ENCODE results near the gene ADISSP.

ADISSP gene

DNA sequence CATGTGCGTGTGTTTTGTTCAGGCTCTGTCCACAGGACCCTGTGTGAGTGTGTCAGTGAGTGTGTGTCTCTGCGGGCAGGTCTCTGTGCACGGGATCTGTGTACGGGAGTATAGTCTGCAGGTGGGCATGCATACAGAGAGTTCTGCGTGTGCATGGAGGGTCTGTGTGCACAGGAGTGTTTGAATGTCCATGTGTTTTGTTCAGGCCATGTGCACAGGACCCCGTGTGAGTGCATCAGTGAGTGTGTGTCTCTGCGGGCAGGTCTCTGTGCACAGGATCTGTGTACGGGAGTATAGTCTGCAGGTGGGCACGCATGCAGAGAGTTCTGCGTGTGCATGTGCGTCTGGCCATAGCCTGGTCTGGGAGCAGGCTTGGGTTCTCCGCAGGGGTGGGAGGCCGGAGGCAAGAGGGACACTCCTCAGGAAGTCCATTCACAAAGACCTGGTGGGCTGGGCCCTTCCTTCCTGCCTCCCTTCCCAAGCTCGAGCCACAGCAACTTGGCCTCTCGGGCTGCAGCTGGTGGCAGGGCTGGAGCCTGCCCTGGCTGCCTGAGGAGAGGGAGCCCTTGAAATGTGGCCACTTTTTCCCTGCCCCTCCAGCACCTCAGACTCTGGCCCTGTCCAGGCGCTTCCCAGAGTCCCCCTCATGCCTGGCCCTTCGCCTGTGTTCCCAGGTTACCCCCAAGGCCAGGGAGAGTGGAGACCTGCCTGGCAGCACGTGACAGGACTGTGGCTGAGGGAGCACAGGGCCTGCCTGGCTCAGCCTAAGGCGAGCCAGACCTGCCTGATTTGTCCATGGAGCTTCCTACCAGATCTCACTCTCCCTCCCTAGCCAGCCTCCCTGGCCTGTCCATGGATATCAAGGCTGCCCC, 28.3 kb downstream of the ADISSP start:
- no peak for DNase-seq (ENCODE audit: low spot score)

DNA sequence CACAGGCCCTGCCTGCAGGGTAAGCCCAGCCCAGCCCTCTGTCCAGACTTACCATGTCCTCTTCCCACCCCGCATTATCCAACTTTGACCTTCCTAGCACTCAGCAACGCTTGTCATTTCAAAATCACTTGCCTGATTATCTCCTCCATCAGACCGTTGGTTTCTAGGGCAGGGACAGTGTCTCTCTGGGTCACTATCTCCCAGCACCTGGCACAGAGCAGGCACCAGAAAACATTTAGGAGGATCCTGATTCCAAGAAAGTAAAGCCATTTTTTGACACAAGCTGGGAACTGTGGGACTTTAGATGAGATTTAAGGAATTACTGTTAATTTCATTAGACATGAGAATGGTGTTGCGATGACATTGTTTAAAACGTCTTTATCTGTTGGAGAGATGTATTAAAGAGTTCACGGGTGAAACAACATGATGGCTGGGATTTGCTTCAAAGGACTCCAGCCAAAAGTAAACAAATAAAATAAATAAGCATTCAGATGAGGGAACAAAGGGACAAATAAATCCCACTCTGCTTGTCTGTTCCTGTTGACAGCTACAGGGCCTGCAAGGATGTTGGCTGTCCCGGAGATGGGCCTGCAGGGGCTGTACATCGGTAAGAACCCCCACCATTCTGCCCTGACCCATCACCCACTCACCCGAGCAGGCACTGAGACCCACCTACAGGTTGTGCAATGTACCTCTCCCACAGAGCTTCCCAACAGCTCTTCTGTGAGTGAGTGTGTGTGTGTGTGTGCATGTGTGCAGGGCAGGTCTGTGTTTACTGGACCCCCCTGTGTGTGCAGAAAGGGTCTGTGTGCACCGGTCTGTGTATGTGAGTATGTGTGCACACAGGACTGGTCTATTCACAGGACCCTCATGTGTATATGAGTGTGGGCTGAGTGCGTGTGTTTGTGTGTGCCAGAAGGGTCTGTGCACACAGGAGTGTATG, 29.2 kb downstream of the ADISSP start:
- DNase-seq (ENCODE audit: low spot score) = no peak

DNA sequence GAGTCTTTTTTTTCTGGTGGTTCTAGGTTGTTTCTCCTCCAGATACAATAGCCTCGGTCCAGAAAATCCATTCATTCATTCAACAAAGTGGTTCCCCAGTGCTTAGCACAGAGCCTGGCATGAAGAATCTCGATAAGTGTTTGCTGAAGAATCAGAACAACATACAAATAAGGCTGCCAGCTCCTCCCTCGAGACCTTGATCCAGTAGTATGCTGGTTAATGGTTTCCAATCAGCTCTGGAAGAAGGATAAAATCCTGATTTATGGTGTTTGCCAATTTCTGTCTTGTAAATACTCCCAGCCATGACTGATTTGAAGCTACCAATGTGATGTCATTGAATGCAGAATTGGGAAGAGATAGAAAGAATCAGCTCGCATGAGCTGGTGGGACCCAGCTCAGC, 31.8 kb downstream of the ADISSP start:
- no peak for DNase-seq (ENCODE audit: low spot score)

DNA sequence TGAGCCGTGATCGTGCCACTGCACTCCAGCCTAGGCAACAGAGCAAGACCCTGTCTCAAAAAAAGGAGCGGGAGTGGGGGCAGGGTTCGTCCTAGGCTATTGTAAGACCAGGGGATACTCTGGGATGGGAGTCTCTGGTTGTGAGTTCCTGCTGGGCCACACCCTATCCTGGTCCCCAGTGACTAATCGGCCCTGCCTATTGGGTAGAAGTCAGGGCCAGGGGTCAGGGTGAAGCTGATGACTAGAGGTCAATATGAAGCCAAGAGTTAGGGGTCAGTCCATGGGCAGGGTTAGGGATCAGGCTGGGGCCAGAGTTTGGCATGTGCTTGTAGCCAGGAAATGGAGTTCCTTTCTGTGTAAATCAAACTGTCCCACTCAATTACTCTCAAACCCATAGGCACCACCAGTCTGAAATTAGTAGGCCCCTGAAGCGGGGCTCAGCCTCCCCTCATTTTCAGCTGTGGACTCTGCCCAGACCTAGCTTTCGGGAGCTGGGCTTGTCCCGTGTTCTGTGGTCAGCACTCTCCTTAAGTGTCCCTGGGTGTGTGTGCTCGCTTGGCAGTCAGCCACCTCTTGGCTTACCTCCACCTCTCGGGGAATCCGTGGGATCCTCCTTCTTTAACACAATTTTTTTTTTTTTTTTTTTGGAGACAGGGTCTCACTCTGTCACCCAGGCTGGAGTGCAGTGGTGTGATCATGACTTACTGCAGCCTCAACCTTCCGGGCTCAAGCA, 33.3 kb downstream of the ADISSP start:
- DNase-seq (ENCODE audit: low spot score) = no peak

DNA sequence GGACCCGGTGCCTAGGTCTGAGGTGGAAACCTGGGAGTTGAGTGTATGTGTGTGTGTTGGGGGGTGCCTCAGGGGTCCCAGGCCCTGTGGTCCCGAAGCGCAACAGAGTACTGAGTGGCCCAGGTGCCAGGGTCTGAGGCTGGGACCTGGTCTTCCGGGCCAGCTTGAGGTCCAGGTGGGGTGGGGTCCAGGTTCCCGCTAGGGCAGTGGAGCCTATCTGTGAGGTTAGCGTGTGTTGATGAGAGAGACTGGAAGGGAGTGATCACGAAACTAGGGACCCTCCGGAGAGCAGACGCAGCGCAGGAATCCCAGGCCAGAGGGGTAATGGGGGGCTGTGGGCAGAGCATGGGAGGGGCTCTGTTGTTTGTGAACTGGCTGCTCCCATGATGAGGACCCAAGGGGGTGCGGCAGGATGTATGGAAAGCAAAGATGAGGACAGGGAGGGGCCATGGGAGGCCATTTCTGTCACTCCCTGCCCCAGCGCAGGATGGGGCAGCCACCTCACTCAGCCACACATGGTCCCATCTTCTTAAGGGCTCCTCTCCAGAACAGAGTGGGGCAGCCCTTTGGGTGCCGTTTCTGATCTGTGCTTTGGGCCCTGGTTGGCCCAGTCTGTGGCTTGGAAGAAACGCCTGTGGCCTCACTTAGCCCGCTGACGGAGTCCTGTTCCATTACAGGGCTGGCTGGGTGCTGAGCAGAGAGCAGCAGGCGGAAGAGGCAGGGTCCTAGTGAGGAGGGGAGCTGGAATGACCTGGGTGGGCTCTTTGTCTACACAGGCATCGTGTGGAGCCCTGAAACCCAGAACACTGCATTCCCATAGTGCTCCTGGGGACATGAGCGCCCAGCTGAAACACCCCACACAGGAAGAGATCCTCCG, 34.2 kb downstream of the ADISSP start:
- DNase-seq (ENCODE audit: low spot score) = no peak

DNA sequence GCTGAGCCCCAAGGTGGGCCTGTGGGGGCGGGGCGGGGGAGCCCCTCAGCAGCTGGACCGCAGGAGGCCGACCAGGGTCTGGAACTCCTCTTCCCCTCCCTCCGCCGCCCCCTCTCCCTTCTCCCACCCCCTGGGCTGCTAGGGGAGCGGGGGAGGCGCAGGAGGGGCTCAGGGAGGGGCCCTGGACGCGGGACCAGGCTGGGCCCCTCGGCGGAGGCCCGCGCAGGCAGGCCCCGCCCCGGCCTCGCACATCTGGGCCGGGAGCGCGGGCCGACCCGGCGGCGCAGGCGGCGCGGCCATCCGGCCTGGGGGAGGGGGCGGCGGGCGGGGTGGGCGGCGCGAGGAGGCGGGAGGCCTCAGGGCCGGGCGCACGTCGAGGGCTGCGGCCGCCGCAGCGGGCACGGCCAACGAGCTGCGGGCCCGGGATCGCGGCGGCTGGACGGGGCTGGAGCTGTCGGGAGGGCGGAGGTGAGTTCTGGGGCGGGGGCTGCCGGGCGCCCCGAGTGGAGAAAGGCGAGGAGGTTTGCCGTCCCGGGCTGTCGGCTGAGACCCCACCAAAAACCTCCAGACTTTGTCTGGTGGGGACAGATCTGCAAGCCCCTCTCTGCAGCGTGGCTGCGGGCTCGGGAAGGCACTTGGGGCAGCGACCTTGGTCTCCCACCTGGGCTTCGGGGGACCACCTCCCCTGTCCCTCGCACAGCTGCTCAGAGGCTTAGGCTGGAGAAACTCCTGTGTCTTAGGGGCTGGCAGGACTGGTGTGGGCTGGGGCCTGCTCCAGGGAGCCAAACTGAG, 35.0 kb downstream of the ADISSP start, which contains the start of gene HSPA12B:
Gene HSPA12B, plus strand, starts transcription at position 359 of the 792 bp plus-strand sequence. CDS start 5,990 bp downstream, outside the sequence.
- DNase-seq (ENCODE audit: low spot score) = no peak

DNA sequence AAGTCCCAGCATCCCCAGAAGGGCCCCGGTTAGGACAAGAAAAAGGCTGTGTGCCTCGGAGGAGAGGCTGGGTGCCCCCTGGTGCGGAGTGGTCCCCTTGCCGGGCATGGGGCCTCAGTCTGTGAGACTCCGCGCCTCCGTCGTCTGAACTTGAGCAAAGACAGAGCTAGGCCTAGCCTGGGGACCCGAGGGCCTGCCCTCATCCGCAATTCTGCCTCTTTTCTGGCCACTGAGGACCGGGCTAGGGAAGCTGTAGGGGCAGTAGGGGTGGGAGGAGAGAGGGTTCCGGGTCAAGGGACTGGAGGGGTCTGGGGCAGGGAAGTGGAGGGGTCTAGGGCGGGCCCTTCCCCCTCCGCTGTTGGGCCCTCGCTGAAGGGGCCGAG, 35.6 kb downstream of the ADISSP start:
- DNase-seq (ENCODE audit: low spot score) = no peak

DNA sequence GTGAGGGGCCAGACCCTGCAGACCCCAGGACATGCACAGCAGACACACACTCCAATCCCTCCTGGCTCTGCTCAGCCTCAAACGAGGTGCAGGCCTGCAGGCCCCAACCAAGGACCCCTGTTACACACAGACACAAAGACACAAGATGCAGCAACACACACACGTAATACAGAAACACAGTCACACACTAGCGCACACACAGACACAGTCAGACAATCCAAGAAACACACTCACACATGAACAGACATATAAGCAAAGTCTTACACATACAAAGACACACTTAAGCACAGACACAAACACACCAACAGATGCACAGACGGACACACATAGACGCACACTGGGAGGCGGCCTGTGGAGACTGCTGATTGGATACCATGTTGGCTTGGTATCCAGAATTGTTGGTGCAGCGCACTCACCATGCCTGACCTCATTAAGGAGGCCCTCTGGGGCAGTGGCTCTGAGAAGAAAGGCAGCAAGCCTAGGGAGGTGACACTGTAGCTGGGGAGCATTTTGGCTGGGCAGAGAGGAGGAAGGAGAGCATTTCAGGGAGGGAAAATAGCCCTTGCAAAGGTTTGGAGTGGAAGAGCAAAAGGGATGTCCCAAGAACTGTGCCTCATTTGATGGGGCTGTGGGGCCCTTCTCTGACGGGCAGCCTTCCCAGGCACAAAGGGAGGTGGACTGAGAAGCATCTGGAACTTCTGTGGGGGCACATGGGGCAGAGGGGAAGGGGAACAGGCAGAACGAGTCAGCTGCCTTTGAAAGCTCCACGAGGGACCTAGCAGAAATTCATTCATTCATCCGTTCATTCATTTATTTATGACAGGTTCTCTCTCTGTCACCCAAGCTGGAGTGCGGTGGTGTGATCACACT, 36.5 kb downstream of the ADISSP start:
- DNase-seq (ENCODE audit: low spot score) = peak; percentile 58

DNA sequence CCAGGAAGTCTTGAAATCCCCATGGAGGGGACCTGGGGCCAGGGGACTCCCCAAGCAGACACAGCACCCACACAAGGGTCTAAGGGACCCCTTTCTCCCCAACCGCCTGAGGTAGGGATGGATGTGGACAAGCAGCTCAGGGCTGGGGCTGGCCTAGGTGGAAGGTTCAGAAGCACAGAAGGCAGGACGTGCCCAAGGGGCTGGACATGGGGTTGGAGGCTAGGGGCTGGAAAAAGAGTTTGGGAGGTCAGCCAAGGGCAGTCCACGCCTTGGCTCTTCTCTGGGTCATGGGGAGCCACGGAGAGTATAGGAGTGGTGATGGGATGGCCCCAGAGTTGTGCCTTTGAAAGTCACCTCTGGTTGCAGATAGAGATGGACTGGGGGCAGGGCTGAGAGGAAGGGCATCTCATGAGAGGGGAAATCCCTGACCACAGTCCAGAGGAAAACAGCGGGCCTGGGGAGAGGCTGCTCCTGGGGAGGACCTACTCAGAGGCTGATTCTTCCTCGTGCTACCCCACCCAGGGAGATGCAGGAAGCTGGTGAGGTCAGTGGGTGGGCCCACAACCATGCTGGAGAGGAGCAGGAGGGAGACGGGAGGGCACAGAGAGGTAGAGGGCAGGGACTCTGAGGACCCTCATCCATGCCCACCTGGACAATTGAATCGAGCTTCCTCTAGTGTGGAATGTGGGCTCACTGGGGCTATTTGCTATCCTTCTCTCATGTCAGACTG, 37.6 kb downstream of the ADISSP start:
- DNase-seq (ENCODE audit: low spot score) = no peak

DNA sequence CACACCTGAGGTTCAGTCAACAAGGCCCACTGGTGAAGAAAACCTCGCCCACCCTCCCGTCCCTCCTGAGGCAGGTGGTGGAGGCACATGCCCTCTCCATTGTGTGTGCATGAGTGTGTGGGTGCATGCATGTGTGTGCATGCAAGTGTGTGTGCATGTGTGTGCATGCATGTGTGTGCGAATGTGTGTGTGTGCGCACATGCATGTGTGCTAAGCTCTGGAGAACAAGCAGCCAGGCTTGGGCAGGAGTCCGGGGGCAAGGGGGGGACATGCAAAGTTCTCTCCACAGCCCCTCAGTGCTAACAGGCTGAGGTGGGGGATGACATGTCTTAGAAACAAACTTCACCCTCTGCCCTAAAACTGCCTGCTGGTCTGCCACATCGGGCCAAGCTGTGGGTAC, 38.2 kb downstream of the ADISSP start:
- DNase-seq (ENCODE audit: low spot score) = no peak

DNA sequence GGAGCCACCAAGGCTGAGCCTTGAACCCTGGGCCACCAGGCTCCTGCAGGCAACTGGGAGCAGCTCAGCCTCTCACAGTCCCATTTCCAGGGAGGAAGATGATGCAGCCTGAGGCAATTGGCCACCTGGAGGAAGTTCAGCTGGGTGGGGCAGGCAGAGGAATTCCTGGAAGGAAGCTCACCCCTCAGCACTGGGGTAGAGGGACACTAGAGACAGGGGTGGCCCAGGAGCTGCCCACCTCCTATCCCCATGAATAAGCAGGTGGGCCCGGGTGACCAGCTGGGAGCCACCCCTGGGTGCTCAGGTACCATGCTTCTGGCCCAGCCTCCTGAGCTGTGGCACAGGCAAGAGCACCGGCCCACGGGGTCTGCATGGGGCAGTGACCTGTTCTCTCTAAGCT, 38.7 kb downstream of the ADISSP start:
- no peak for DNase-seq (ENCODE audit: low spot score)

DNA sequence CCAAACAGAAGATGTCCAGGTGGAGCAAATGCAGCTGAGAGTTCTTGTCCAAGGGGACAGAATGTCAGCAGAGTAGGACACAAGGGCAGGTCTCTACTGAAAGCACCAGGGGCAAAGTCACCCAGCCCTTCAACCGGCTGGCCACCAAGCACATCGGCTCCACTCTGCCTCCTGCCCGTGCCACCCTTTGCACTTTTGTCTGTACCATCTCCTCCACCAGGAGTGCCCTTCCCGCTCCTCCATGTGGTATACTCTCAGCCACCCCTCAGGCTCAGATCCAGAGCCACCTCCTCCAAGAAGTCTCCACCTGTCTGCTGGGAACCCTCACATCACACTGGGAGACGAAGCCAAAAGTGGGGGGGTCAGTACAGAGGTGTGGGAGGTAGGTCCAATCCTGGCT, 39.2 kb downstream of the ADISSP start:
- no peak for DNase-seq (ENCODE audit: low spot score)

DNA sequence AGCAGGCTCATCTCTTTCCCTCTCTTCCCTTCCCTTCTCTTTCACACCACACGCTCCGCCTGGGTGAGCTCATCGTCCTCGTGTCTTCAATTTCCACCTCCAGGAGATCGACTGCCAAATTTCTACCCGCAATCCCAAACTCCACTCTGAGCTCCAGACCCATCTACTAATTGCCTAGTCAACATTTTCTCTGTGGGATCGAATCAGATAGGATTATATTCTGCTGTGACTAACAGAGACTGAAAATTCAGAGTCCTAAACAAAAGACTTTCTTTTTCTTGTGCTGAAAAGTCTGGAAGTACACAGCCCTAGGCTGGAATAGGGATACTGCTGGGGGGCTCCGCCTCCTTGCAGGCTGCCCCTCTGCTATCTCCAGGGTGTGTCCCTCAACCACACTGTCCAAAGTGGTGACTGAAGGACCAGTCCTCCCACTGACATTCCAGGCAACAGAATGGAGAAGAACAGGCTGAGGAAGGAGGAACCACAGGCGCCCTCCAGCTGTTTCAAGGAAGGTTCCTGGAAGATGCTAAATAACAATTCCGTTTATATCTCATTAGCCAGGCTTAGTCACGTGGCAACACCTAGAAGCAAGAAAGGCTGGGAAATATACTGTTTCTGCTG, 40.0 kb downstream of the ADISSP start:
- no peak for DNase-seq (ENCODE audit: low spot score)

DNA sequence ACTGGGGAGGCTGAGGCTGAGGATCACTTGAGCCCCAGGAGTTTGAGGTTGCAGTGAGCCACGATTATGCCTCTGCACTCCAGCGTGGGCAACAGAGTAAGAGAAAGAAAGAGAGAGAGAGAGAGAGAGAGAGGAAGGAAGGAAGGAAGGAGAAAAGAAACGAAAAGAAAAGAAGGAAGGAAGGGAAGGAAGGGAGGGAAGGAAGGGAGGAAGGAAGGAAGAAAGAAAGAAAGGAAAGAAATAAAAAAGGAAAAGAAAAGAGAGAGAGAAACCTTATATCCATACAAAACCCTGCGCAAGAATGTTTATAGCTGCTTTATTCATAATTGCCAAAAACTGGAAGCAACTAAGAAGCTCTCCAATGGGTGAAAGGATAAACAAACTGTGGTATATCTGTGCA, 43.2 kb downstream of the ADISSP start:
- DNase-seq (ENCODE audit: low spot score) = no peak

DNA sequence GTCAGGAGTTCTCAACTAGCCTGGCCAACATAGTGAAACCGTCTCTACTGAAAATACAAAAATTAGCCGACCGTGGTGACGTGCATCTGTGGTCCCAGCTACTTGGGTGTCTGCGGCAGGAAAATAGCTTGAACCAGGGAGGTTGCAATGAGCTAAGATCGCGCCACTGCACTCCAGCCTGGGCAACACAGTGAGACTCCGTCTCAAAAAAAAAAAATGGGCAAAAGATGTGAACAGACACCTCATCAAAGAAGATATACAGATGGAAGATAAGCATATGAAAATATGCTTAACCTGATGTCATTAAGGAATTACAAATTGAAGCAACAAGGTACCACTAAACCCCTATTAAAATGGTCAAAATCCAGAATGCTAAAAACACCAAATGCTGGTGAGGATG, 44.3 kb downstream of the ADISSP start:
- DNase-seq (ENCODE audit: low spot score) = no peak

DNA sequence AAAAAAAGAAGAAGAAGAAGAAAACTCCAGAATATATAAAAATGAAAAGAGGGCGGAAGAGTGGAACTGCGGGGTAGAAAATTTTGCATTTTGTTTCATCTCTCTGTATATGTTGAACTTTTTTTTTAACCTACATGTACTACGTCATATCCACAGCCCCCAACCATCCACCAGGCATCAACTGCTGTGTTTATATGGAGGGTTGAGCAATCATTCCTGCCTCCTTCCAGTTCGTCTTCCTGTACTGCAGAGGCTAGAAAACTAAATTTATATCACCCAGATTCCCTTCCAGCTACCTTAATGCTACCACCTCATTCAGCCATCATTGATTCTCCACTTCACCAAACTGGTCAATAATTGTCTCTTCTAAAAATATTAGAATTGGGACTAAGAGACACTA, 45.6 kb downstream of the ADISSP start:
- DNase-seq (ENCODE audit: low spot score) = no peak

DNA sequence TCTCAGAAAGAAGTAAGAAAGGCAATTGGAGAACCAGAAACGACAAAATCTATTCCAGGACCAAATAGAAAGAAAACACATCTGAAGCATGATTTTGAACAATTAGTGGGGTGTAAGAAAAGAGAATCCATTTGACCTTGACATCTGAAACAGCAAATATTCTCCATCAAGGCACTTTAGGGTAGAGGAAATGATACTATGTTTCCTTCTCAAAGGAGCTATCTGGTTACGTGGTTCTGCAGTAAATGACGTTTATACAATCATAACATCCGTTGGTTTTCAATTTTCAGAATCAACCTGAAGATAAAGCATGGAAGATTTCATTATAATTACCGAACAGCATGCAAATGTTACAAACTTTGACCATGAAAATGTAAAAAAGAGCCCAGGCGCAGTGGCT, 46.9 kb downstream of the ADISSP start:
- DNase-seq (ENCODE audit: low spot score) = no peak

DNA sequence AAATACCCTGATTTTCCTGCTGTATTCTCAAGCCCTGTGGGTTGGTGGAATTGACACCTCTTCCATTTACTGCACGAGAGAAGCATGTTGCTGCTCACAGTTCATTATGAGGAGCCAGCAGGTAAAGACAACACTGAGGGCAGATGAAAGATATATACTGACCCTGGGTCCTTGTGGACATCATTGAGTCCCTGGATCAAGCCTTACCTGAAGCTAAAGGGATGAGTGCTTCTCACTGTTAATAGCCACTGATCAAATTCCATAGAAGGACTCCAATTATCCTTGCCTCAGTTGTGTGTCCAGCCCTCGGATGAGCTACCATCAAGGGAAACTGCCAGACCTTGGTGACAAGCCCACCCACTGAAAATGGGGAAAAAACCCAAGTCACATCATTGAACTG, 47.5 kb downstream of the ADISSP start:
- DNase-seq (ENCODE audit: low spot score) = no peak
